22Rv1 (cell line): ENCODE data around the gene PISD.
"Not testable (repeated sequence)": the region's sequence is repeated elsewhere in the genome, so short reads cannot be mapped to it uniquely, and the experiment has no call there.

Source experiments
- H3K27ac ChIP-seq: fragments of 450-650 bp; 2 replicates; pipeline ENCODE4 v1.5.1; 2017
- CTCF ChIP-seq: fragments of 450-650 bp; IDR thresholded peaks from 2 replicates; pipeline ENCODE4 v1.5.1; 2017; ENCODE audit warnings: mild to moderate bottlenecking
- ZFX ChIP-seq: fragments of 450-650 bp; IDR thresholded peaks from 2 replicates; pipeline ENCODE4 v1.6.1; 2017; ENCODE audit warnings: antibody characterized with exemption, borderline replicate concordance

The PISD gene

GRCh38 chr22:31682751-31683150, 20.7 kb upstream of the PISD start:
- TF ChIP-seq ZFX (no peak), CTCF (no peak)
- H3K27ac ChIP-seq = no peak overlapping the region

- no peak overlapping the region for H3K27ac ChIP-seq
- no peak for TF ChIP-seq ZFX
- no peak for TF ChIP-seq CTCF
Measured at GRCh38 chr22:31681349-31682345, 19.6 kb upstream of the PISD start.

- no peak overlapping the region for H3K27ac ChIP-seq
- TF ChIP-seq CTCF (no peak), ZFX (no peak)
Measured at GRCh38 chr22:31680861-31681341, 18.9 kb upstream of the PISD start.

- no peak overlapping the region for H3K27ac ChIP-seq
- TF ChIP-seq CTCF (no peak), ZFX (no peak)
Measured at GRCh38 chr22:31678748-31679147, 16.7 kb upstream of the PISD start.

GRCh38 chr22:31676700-31677099, 14.7 kb upstream of the PISD start:
- no peak for TF ChIP-seq ZFX
- no peak for TF ChIP-seq CTCF
- H3K27ac ChIP-seq = peak overlapping the region; percentile 66

GRCh38 chr22:31674219-31674618, 12.2 kb upstream of the PISD start:
- H3K27ac ChIP-seq = not testable (repeated sequence)

- H3K27ac ChIP-seq = not testable (repeated sequence)
Measured at GRCh38 chr22:31668849-31669248, 6.8 kb upstream of the PISD start.

- H3K27ac ChIP-seq = peak overlapping the region; percentile 90
- TF ChIP-seq CTCF (no peak), ZFX (no peak)
Measured at GRCh38 chr22:31662668-31663037, 638 bp upstream of the PISD start.

GRCh38 chr22:31660860-31661341, 1.1 kb downstream of the PISD start:
- H3K27ac ChIP-seq = peak overlapping the region; percentile 90
